Astrocyte (in vitro differentiated cells and primary cell): Measurements from ENCODE around the gene GUK1. TPM values are rescaled to one million over a fixed set of nuclear protein-coding genes. Genes with fewer than 3 reads are reported as not detected.

Experiments
- DNase-seq: peaks from one replicate; pipeline ENCODE4 v3.0.0-alpha.2; 2010; ENCODE audit warnings: low read depth
- FAIRE-seq: peaks from 2 replicates; lab custom pipeline; 2011; peaks lifted over from hg19 to GRCh38; lab: Jason Lieb, UNC
- H2AFZ ChIP-seq: 2 replicates; pipeline ENCODE4 v1.6.0; 2012; ENCODE audit warnings: low read depth, low read length, inconsistent platforms
- H3K27ac ChIP-seq: 2 replicates; pipeline ENCODE4 v1.5.1; 2011; ENCODE audit warnings: low read depth, low read length, inconsistent platforms
- H3K27me3 ChIP-seq: 2 replicates; pipeline ENCODE4 v1.6.0; 2011; ENCODE audit warnings: low read length, inconsistent platforms; ENCODE audit not compliant: insufficient read depth
- H3K36me3 ChIP-seq: 2 replicates; pipeline ENCODE4 v1.5.1; 2011; ENCODE audit warnings: low read length, inconsistent platforms; ENCODE audit not compliant: insufficient read depth
- H3K4me1 ChIP-seq: 2 replicates; pipeline ENCODE4 v1.5.1; 2011; ENCODE audit warnings: low read length, inconsistent platforms; ENCODE audit not compliant: insufficient read depth
- H3K4me2 ChIP-seq: 2 replicates; pipeline ENCODE4 v1.6.0; 2012; ENCODE audit warnings: low read length, inconsistent platforms
- H3K4me3 ChIP-seq: 2 replicates; pipeline ENCODE4 v1.5.1; 2011; ENCODE audit warnings: low read depth, mild to moderate bottlenecking, low read length, inconsistent platforms; ENCODE audit not compliant: insufficient read depth
- H3K79me2 ChIP-seq: 2 replicates; pipeline ENCODE4 v1.6.0; 2012; ENCODE audit warnings: mild to moderate bottlenecking, low read length, inconsistent platforms; ENCODE audit not compliant: insufficient read depth
- H3K9ac ChIP-seq: 2 replicates; pipeline ENCODE4 v1.6.0; 2012; ENCODE audit warnings: mild to moderate bottlenecking, low read length, inconsistent platforms
- H3K9me3 ChIP-seq: 2 replicates; pipeline ENCODE4 v1.5.1; 2012; ENCODE audit warnings: low read depth, mild to moderate bottlenecking, low read length, inconsistent platforms; ENCODE audit not compliant: insufficient read depth
- H4K20me1 ChIP-seq: 2 replicates; pipeline ENCODE4 v1.6.0; 2012; ENCODE audit warnings: low read length, inconsistent platforms; ENCODE audit not compliant: insufficient read depth
- H3K27ac Mint-ChIP-seq: one replicate; pipeline ENCODE4 v1.8.0; 2021; ENCODE audit warnings: mild to moderate bottlenecking, mixed read lengths; ENCODE audit not compliant: unreplicated experiment
- H3K27me3 Mint-ChIP-seq: one replicate; pipeline ENCODE4 v1.8.0; 2021; ENCODE audit warnings: low read depth, mixed read lengths; ENCODE audit not compliant: unreplicated experiment
- H3K36me3 Mint-ChIP-seq: one replicate; pipeline ENCODE4 v1.8.0; 2021; ENCODE audit warnings: low read depth, mixed read lengths; ENCODE audit not compliant: unreplicated experiment
- H3K4me1 Mint-ChIP-seq: one replicate; pipeline ENCODE4 v1.8.0; 2021; ENCODE audit warnings: low read depth, mixed read lengths; ENCODE audit not compliant: unreplicated experiment
- H3K4me3 Mint-ChIP-seq: one replicate; pipeline ENCODE4 v1.8.0; 2021; ENCODE audit warnings: mild to moderate bottlenecking, moderate library complexity, mixed read lengths; ENCODE audit not compliant: unreplicated experiment
- H3K9me3 Mint-ChIP-seq: one replicate; pipeline ENCODE4 v1.8.0; 2021; ENCODE audit warnings: mild to moderate bottlenecking, mixed read lengths; ENCODE audit not compliant: unreplicated experiment
- CTCF ChIP-seq: IDR thresholded peaks from 2 replicates; pipeline ENCODE4 v1.5.1; 2011; ENCODE audit warnings: low read depth, mild to moderate bottlenecking, inconsistent platforms, low read length, moderate library complexity; ENCODE audit not compliant: insufficient read depth
- EZH2 ChIP-seq: IDR thresholded peaks from 2 replicates; pipeline ENCODE4 v1.6.1; 2012; ENCODE audit warnings: mild to moderate bottlenecking, low read length, inconsistent platforms; ENCODE audit not compliant: insufficient read depth
- total RNA-seq: library from RNA; stranded (reverse); gene quantifications from 2 replicates; pipeline ENCODE4 v1.2.1, GENCODE V29; 2021

The GUK1 gene
- total RNA-seq, 1 donor from 2014 or later = 214 TPM

GRCh38 chr1:228156941-228157728 lies 17.1 kb downstream of the GUK1 start:
- Mint-ChIP-seq H3K9me3 (no peaks in the 10 kb centered on the region), H3K4me1 (no peaks in the 10 kb centered on the region), H3K4me3 (no peak overlapping the region), H3K27me3 (peaks cover 3% of the 10 kb centered on the region), H3K27ac (no peak overlapping the region), H3K36me3 (peaks cover 4% of the 10 kb centered on the region)
- no peak overlapping the region for H3K9ac ChIP-seq
- DNase-seq = no peak
- no peak overlapping the region for H3K27ac ChIP-seq
- H3K4me2 ChIP-seq = no peak overlapping the region
- H3K79me2 ChIP-seq = no peaks in the 10 kb centered on the region
- peaks cover 3% of the 10 kb centered on the region for H3K9me3 ChIP-seq
- TF ChIP-seq EZH2 = no peak
- TF ChIP-seq CTCF = no peak
- FAIRE-seq = no peak
- H3K4me3 ChIP-seq = no peak overlapping the region
- H2AFZ ChIP-seq = no peak overlapping the region
- H3K36me3 ChIP-seq = no peaks in the 10 kb centered on the region
- H4K20me1 ChIP-seq = peaks cover 13% of the 10 kb centered on the region
- peaks cover 7% of the 10 kb centered on the region for H3K27me3 ChIP-seq
- H3K4me1 ChIP-seq = peaks cover 2% of the 10 kb centered on the region

- H3K4me1 Mint-ChIP-seq = no peaks in the 10 kb centered on the region
- Histone ChIP-seq H3K79me2 (no peaks in the 10 kb centered on the region), H3K36me3 (no peaks in the 10 kb centered on the region), H3K4me1 (peaks cover 8% of the 10 kb centered on the region), H3K9me3 (peaks cover 3% of the 10 kb centered on the region), H2AFZ (no peak overlapping the region), H3K27me3 (peaks cover 7% of the 10 kb centered on the region), H3K27ac (no peak overlapping the region), H4K20me1 (peaks cover 13% of the 10 kb centered on the region), H3K4me2 (no peak overlapping the region), H3K4me3 (no peak overlapping the region), H3K9ac (no peak overlapping the region)
- peaks cover 3% of the 10 kb centered on the region for H3K36me3 Mint-ChIP-seq
- no peak overlapping the region for H3K4me3 Mint-ChIP-seq
- no peak overlapping the region for H3K27ac Mint-ChIP-seq
- no peak for DNase-seq
- TF ChIP-seq CTCF = no peak
- TF ChIP-seq EZH2 = no peak
- H3K27me3 Mint-ChIP-seq = peaks cover 3% of the 10 kb centered on the region
- H3K9me3 Mint-ChIP-seq = no peaks in the 10 kb centered on the region
- no peak for FAIRE-seq
These were observed 17.6 kb downstream of the GUK1 start for GRCh38 chr1:228157729-228158126.
